ENCODE measurements around the gene PARD6A. TPM values are rescaled to one million over a fixed set of nuclear protein-coding genes. Genes with fewer than 3 reads are reported as not detected.

The PARD6A gene
- polyA plus RNA-seq, 3 donors: 2.7 to 6.9 (median 6.1) TPM

DNA sequence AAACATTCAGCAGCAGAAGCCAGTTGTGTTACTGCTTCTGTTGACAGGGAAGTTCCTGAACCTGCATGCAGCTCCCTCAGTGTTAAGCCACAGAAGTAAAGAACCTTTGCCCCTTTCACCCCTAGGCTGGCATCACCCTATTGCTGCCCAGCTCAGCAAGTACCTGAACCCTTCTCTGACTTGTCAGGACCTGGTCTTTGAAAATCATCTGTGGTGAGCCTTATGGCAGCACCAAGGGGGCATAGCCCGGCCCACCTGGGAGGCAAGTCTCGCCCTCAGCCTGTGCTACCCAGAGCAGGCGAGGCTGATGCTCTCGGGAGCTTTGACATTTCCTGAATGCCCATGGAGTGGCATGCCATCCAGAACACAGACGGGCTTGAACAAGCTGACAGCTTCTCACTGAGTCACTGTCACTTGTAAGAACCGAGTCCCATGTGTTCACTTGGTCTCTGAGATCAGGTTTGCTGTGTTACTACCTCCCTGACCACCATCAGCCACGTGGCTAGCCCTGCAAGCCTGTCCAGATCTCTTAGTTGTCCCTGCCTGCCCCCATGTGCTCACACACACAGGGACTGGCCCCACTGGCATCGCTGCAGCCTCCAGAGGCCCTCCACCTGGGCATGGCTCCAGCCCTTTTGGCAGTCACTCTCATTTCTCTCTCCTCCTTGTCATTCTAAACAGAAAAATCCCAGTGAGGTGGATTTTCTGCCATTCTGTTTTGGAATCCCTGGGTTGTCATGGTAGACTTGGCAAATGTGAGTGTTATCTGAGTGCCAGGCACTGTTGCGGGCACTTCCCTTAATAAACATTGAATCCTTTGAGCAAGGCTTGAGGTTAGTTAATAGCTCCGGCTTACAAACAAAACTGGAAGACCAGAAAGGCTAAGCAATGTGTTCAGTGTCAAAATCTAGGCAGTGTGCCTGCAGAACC, 18.7 kb upstream of the PARD6A start:
- H3K4me3 ChIP-seq (replicated peaks in 1 of 3; ENCODE audit: low read depth in 2 of 3, low read length in 3 of 3): no peak overlapping the region
- no peak overlapping the region for H3K4me2 ChIP-seq (replicated peaks; ENCODE audit: extremely low read depth, low read length, poor library complexity, severe bottlenecking)
- Mint-ChIP-seq H3K9me3 (peaks cover 0 to 2% (median 0%) of the 10 kb centered on the region in 7 donors), H3K4me1 (peaks cover 5% of the 10 kb centered on the region), H3K27ac (peak overlapping the region in 2 of 7 donors; percentile 25 to 58), H3K4me3 (no peak overlapping the region), H3K27me3 (ENCODE audit: low read depth in 3 of 3) (peaks cover 9 to 22% (median 20%) of the 10 kb centered on the region in 3 donors), H3K36me3 (peaks cover 25 to 34% of the 10 kb centered on the region in 2 donors)
- H3K27me3 ChIP-seq (ENCODE audit: control insufficient read depth in 2 of 2, insufficient read depth in 2 of 2, low read length in 2 of 2): peaks cover 2 to 19% of the 10 kb centered on the region in 2 donors
- WGBS (ENCODE audit: insufficient coverage): 80% methylated on average over 9 of the region's 10 CpGs
- H4K20me1 ChIP-seq (ENCODE audit: insufficient read depth, low read length): no peaks in the 10 kb centered on the region
- H3K27ac ChIP-seq (ENCODE audit: low read depth in 1 of 2, low read length in 2 of 2): no peak overlapping the region
- H3K9ac ChIP-seq (ENCODE audit: insufficient read depth, low read length, poor library complexity, severe bottlenecking): no peak overlapping the region
- peaks cover 5 to 10% of the 10 kb centered on the region in 2 donors for H3K4me1 ChIP-seq (ENCODE audit: control insufficient read depth in 1 of 2, insufficient read depth in 2 of 2, low read length in 2 of 2)
- intact Hi-C loops (cut with micrococcal nuclease): loop anchor here in 1 of 2 donors (5.0 kb wide), 1 partner anchor 95 kb away; no protein-coding TSS in a partner anchor
- H3K36me3 ChIP-seq (replicated peaks in 1 of 2; ENCODE audit: control insufficient read depth in 1 of 2, insufficient read depth in 2 of 2, low read length in 2 of 2): peaks cover 22 to 33% of the 10 kb centered on the region in 2 donors
- H3K79me2 ChIP-seq (ENCODE audit: insufficient read depth, low read length): no peaks in the 10 kb centered on the region
- H2AFZ ChIP-seq (ENCODE audit: insufficient read depth, low read depth, low read length, poor library complexity, severe bottlenecking): no peak overlapping the region
- H3K9me3 ChIP-seq (replicated peaks in 1 of 2; ENCODE audit: control insufficient read depth in 1 of 2, insufficient read depth in 1 of 2, low read length in 2 of 2): no peaks in the 10 kb centered on the region
- TF ChIP-seq CTCF (IDR thresholded peaks at IDR 0.05): no peak
- DNase-seq: no peak

GRCh38 chr16:67644038-67644437, 16.7 kb upstream of the PARD6A start:
- Histone ChIP-seq H3K79me2 (ENCODE audit: insufficient read depth, low read length) (no peaks in the 10 kb centered on the region), H3K27me3 (ENCODE audit: control insufficient read depth in 2 of 2, insufficient read depth in 2 of 2, low read length in 2 of 2) (peaks cover 2 to 19% of the 10 kb centered on the region in 2 donors), H3K36me3 (replicated peaks in 1 of 2; ENCODE audit: control insufficient read depth in 1 of 2, insufficient read depth in 2 of 2, low read length in 2 of 2) (peaks cover 2 to 13% of the 10 kb centered on the region in 2 donors), H3K9me3 (replicated peaks in 1 of 2; ENCODE audit: control insufficient read depth in 1 of 2, insufficient read depth in 1 of 2, low read length in 2 of 2) (no peaks in the 10 kb centered on the region), H2AFZ (ENCODE audit: insufficient read depth, low read depth, low read length, poor library complexity, severe bottlenecking) (no peak overlapping the region), H3K4me2 (replicated peaks; ENCODE audit: extremely low read depth, low read length, poor library complexity, severe bottlenecking) (no peak overlapping the region), H3K4me3 (replicated peaks in 1 of 3; ENCODE audit: low read depth in 2 of 3, low read length in 3 of 3) (no peak overlapping the region), H3K27ac (ENCODE audit: low read depth in 1 of 2, low read length in 2 of 2) (no peak overlapping the region), H4K20me1 (ENCODE audit: insufficient read depth, low read length) (no peaks in the 10 kb centered on the region), H3K9ac (ENCODE audit: insufficient read depth, low read length, poor library complexity, severe bottlenecking) (no peak overlapping the region), H3K4me1 (ENCODE audit: control insufficient read depth in 1 of 2, insufficient read depth in 2 of 2, low read length in 2 of 2) (peaks cover 5 to 10% of the 10 kb centered on the region in 2 donors)
- peaks cover 0 to 2% (median 0%) of the 10 kb centered on the region in 7 donors for H3K9me3 Mint-ChIP-seq
- 100% methylated on average over 2 of the region's 9 CpGs for WGBS (ENCODE audit: insufficient coverage)
- peaks cover 9 to 24% (median 20%) of the 10 kb centered on the region in 3 donors for H3K27me3 Mint-ChIP-seq (ENCODE audit: low read depth in 3 of 3)
- H3K27ac Mint-ChIP-seq: peak overlapping the region in 1 of 7 donors; percentile 35
- peaks cover 5% of the 10 kb centered on the region for H3K4me1 Mint-ChIP-seq
- intact Hi-C loops (cut with micrococcal nuclease): loop anchor here (2.0 to 5.0 kb wide), 2 partner anchors 97 kb away; no protein-coding TSS in a partner anchor
- no peak for TF ChIP-seq CTCF (IDR thresholded peaks at IDR 0.05)
- DNase-seq: no peak
- H3K36me3 Mint-ChIP-seq: peaks cover 9 to 14% of the 10 kb centered on the region in 2 donors
- peak overlapping the region in 1 of 2 donors; percentile 64 for H3K4me3 Mint-ChIP-seq

Measured in CD14-positive monocyte (primary cell).